ENCODE data around the gene TPRG1L.
"Not testable (repeated sequence)": the region's sequence is repeated elsewhere in the genome, so short reads cannot be mapped to it uniquely, and the experiment has no call there.

GRCh38 chr1:3575515-3575914 lies 49.3 kb upstream of the TPRG1L start:
- TF ChIP-seq EZH2phosphoT487 (IDR thresholded peaks at IDR 0.05; ENCODE audit: borderline replicate concordance, low read length); CTCF (conservative IDR thresholded peaks at IDR 0.05; ENCODE audit: low read depth, low read length); EZH2 (IDR thresholded peaks at IDR 0.05; ENCODE audit: low read length, unreplicated experiment): not testable (repeated sequence)
